Glomerular endothelial cell (primary cell): Measurements from ENCODE around the gene COQ8A. TPM values are rescaled to one million over a fixed set of nuclear protein-coding genes. Genes with fewer than 3 reads are reported as not detected.
"Not testable (repeated sequence)": the region's sequence is repeated elsewhere in the genome, so short reads cannot be mapped to it uniquely, and the experiment has no call there.

ENCODE experiments used
- DNase-seq: peaks from one replicate; pipeline ENCODE4 v3.0.0-alpha.2; 2011; ENCODE audit warnings: low read depth, low spot score; ENCODE audit errors: extremely low read depth
- total RNA-seq: library from RNA; depleted of rRNA; stranded (reverse); fragments of >200 nt; gene quantifications from 2 replicates; pipeline ENCODE4 v1.2.3, GENCODE V29; 2015

Gene COQ8A
- total RNA-seq, 1 donor from 2014 or later, result 8.4 TPM

DNA sequence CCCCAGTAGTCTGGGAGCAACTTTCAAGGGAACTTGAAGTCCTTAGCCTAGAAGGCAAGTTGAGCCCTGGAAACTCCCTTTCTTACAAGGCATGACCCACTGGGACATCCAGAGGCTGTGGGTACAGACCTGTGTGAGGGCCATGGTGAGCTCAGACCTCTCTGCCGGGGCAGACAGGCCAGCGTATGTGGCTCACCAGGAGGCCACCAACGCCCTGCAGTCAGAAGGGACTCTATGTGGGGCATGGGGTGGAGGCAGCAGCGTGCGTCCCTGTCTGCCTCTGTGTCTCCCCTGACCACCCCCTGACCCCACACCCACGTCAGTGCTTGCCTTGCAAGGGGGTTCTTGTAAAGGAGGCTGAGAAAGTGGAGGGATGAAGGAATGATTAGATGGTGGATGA, 10.8 kb downstream of the COQ8A start:
- no peak for DNase-seq

GRCh38 chr1:226951286-226952117, 11.4 kb downstream of the COQ8A start:
- no peak for DNase-seq

DNA sequence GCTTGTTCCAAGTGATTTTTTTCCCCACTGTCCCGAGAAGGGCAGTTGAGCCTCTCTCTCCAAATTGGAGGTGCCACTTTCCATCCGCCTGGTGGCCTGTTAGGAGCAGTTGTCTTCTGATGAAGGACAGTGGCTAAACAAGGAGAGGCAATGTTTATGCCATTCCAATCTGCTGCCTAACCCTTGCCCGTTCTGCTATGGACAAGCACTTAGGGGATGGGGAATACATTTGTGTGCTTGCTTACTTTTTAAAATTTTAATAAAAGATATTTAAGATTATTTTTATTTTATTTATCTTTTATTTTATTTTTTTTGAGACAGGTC, 12.0 kb downstream of the COQ8A start:
- DNase-seq, result no peak

DNA sequence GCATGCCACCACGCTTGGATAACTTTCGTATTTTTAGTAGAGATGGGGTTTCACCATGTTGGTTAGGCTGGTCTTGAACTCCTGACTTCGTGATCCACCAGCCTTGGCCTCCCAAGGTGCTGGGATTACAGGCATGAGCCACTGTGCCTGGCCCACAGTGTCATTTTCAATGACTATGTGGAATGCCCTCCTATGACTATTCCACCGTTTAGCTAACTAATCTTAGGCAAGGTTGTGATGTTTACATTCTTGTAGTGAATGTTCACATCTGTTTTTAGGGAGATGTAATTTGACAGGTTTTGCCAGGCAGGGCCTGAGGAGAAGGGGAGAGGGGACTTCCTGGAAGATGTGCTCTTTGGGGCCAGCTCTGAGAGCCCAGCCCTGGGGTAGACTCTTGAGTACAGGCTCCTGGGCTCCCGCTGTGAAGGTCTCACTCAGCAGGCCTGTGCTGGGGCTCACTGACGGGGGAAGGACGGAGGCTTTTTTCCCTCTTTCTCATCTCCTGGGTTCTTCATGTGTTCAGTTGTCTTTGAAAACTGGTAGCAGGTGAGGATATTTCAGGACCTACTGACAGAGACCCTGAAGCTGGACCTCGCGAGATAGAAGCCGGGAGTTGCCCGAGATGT, 13.2 kb downstream of the COQ8A start:
- no peak for DNase-seq

DNA sequence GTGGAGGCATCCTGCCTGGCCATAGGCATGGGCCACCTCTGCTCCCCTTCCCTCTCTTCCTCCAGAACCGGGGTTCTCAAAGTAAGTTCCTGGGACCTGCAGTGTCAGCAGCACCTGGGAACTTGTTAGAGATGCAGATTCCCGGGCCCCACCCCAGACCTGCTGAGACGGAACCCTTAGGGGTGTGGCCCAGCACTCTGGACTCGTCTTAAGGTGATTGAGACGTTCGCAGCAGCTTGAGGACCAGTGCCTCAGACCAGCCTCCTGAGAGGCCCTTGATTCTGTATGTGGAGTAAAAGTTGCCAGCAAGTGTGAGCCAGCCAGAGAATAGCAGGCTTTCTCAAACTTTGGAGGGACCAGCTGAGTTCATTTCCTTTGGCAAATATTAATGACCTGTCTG, 14.2 kb downstream of the COQ8A start:
- no peak for DNase-seq

GRCh38 chr1:226954777-226955176, 14.7 kb downstream of the COQ8A start:
- DNase-seq, result no peak

DNA sequence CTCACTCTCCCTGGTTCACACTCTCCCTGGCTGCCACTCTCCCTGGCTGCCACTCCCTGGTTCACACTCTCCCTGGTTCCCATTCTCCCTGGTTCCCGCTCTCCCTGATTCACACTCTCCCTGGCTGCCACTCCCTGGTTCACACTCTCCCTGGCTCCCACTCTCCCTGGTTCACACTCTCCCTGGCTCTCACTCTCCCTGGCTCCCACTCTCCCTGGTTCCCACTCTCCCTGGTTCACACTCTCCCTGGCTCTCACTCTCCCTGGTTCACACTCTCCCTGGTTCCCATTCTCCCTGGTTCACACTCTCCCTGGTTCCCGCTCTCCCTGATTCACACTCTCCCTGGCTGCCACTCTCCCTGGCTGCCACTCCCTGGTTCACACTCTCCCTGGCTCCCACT, 15.8 kb downstream of the COQ8A start:
- DNase-seq, result not testable (repeated sequence)

- DNase-seq, result no peak
Observed at GRCh38 chr1:226956942-226957713, 17.0 kb downstream of the COQ8A start.

GRCh38 chr1:226957714-226958113, 17.6 kb downstream of the COQ8A start:
- no peak for DNase-seq

GRCh38 chr1:226958300-226958699, 18.2 kb downstream of the COQ8A start:
- no peak for DNase-seq

DNA sequence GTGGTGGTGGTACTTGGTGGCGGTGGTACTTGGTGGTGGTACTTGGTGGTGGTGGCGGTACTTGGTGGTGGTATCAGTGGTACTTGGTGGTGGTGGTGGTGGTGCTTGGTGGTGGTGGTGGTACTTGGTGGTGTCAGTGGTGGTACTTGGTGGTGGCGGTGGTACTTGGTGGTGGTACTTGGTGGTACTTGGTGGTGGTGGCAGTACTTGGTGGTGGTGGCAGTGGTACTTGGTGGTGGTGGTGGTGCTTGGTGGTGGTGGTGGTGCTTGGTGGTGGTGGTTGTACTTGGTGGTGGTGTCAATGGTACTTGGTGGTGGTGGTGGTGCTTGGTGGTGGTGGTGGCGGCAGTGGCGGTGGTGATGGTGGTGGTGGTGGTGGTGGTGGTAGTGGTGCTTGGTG, 20.2 kb downstream of the COQ8A start:
- no peak for DNase-seq

DNA sequence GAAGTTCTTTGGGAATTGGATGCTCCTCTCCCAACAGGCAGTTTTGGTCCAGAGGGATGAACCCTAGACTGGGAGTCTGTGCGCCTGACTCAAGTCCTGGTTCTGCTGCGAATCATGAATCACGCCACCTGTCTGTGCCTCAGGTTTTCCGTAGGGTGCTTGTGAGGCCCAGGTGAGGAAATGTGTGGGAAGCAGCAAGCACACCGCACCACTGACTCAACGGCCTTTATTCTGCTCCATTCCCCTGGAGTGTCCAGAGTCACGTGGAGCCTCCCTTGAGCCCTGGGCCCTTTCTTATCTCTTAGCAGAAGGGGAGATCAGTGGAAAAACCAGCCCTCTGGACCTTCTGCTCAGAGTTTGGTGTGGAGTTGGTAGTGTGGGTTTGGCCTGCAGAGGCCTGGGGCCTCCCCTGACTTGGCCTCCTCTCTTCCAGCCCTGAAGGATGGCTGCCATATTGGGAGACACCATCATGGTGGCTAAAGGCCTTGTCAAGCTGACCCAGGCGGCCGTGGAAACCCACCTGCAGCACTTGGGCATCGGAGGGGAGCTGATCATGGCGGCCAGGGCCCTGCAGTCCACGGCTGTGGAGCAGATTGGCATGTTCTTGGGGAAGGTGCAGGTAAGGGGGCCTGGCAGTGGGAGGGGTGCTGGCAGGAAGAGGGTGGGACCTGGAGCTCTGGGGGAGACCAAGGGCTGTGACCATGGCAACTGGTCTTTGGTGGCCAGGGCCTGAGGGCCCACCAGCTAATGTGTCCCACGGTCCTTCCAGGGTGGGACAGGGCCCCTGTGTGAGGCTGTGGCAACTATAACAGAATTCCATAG, 21.1 kb downstream of the COQ8A start:
- no peak for DNase-seq

- no peak for DNase-seq
Observed at GRCh38 chr1:226962421-226963391, 22.6 kb downstream of the COQ8A start.

DNA sequence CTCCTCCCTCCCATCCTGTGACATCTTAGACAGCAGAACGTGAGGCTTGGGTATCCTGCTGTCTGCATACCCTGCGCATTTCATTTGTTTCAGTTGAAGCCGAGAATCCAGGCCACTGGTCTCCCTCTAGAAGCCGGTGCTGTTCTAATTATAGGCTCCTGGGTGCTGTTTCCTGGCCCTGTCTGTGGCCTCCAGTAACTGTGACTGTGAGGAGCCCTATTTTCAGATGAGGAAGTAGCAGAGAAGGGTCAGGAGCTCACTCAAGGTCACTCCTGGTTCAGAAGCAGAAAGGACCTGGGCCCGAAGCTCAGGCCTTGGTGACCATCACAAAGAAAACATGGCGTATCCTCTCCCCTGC, 24.0 kb downstream of the COQ8A start:
- DNase-seq, result no peak

- DNase-seq, result no peak
Observed at GRCh38 chr1:226964611-226965486, 24.8 kb downstream of the COQ8A start.

- DNase-seq, result no peak
Observed at GRCh38 chr1:226965581-226966440, 25.7 kb downstream of the COQ8A start.

DNA sequence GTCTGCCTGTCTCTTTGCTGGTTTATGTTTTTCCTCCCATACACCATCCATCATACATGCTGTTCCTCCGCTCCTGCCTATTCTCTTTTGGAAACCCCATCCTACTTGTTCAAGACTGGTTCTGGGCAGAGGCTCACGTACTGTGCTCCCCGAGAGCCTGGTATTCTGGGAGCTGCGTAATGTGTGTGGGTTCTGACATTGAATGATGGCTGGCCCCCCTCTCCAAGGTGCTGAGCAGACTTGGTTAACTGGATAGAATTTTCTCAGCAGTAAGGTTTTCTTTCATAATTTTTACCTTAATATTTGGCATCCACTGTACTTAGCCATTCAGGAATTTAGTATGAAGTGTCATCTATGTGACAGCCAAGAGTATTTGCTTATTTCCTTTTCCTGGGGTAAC, 26.6 kb downstream of the COQ8A start:
- no peak for DNase-seq

- no peak for DNase-seq
Observed at GRCh38 chr1:226967665-226968064, 27.6 kb downstream of the COQ8A start.
